ENCODE results near the gene PITPNC1. TPM values are rescaled to one million over a fixed set of nuclear protein-coding genes. Genes with fewer than 3 reads are reported as not detected.

Gene PITPNC1
- total RNA-seq, 1 experiment from 2014 or later = 35.5 TPM

- Histone ChIP-seq H3K27me3 (replicated peaks; ENCODE audit: insufficient read depth, low read depth, low read length, poor library complexity) (no peaks in the 10 kb centered on the region), H3K4me3 (ENCODE audit: low read depth, low read length, poor library complexity, severe bottlenecking) (no peak overlapping the region), H3K36me3 (ENCODE audit: insufficient read depth, low read length, poor library complexity, severe bottlenecking) (peaks cover 3% of the 10 kb centered on the region), H3K4me1 (ENCODE audit: insufficient read depth, low read length, poor library complexity, severe bottlenecking) (no peaks in the 10 kb centered on the region), H3K27ac (ENCODE audit: low read depth, low read length, poor library complexity, severe bottlenecking) (no peak overlapping the region), H3K9me3 (ENCODE audit: low read depth, low read length, poor library complexity, severe bottlenecking) (peaks cover 7% of the 10 kb centered on the region)
- intact Hi-C loops (cut with micrococcal nuclease; ENCODE audit: unreplicated experiment) = no loop called here
- ChIA-PET CTCF (no interaction called here), POLR2A (ENCODE audit: low non-redundant PET) (no interaction called here)
- no TSS peak for BruUV-seq (replicated peaks)
- no peak for DNase-seq (ENCODE audit: low spot score)
- no peak for TF ChIP-seq EZH2 (IDR thresholded peaks at IDR 0.05; ENCODE audit: borderline replicate concordance, low read depth, low read length, poor library complexity, severe bottlenecking)
- TF ChIP-seq, protein P1, sequence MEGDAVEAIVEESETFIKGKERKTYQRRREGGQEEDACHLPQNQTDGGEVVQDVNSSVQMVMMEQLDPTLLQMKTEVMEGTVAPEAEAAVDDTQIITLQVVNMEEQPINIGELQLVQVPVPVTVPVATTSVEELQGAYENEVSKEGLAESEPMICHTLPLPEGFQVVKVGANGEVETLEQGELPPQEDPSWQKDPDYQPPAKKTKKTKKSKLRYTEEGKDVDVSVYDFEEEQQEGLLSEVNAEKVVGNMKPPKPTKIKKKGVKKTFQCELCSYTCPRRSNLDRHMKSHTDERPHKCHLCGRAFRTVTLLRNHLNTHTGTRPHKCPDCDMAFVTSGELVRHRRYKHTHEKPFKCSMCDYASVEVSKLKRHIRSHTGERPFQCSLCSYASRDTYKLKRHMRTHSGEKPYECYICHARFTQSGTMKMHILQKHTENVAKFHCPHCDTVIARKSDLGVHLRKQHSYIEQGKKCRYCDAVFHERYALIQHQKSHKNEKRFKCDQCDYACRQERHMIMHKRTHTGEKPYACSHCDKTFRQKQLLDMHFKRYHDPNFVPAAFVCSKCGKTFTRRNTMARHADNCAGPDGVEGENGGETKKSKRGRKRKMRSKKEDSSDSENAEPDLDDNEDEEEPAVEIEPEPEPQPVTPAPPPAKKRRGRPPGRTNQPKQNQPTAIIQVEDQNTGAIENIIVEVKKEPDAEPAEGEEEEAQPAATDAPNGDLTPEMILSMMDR (conservative IDR thresholded peaks at IDR 0.05; ENCODE audit: low read depth, low read length) = no peak
Measured at GRCh38 chr17:67461876-67462275, 84.8 kb downstream of the PITPNC1 start.

GRCh38 chr17:67466251-67466796 lies 89.2 kb downstream of the PITPNC1 start:
- TF ChIP-seq EZH2 (IDR thresholded peaks at IDR 0.05; ENCODE audit: borderline replicate concordance, low read depth, low read length, poor library complexity, severe bottlenecking) = no peak
- TF ChIP-seq, protein P1 (conservative IDR thresholded peaks at IDR 0.05; ENCODE audit: low read depth, low read length) = no peak
- Histone ChIP-seq H3K4me1 (ENCODE audit: insufficient read depth, low read length, poor library complexity, severe bottlenecking) (peaks cover 25% of the 10 kb centered on the region), H3K36me3 (ENCODE audit: insufficient read depth, low read length, poor library complexity, severe bottlenecking) (no peaks in the 10 kb centered on the region), H3K9me3 (ENCODE audit: low read depth, low read length, poor library complexity, severe bottlenecking) (no peaks in the 10 kb centered on the region), H3K4me3 (ENCODE audit: low read depth, low read length, poor library complexity, severe bottlenecking) (no peak overlapping the region), H3K27ac (ENCODE audit: low read depth, low read length, poor library complexity, severe bottlenecking) (no peak overlapping the region), H3K27me3 (replicated peaks; ENCODE audit: insufficient read depth, low read depth, low read length, poor library complexity) (no peaks in the 10 kb centered on the region)
- intact Hi-C loops (cut with micrococcal nuclease; ENCODE audit: unreplicated experiment) = no loop called here
- DNase-seq (ENCODE audit: low spot score) = no peak
- POLR2A ChIA-PET (ENCODE audit: low non-redundant PET) = interaction anchor here (0.7 kb wide), 1 partner anchor 1001 kb away, joined by 10 read pairs; no protein-coding TSS in a partner anchor
- BruUV-seq (replicated peaks) = no TSS peak
- CTCF ChIA-PET = interaction anchor here (0.7 kb wide), 1 partner anchor 24 kb away, joined by 4 read pairs; no protein-coding TSS in a partner anchor

DNA sequence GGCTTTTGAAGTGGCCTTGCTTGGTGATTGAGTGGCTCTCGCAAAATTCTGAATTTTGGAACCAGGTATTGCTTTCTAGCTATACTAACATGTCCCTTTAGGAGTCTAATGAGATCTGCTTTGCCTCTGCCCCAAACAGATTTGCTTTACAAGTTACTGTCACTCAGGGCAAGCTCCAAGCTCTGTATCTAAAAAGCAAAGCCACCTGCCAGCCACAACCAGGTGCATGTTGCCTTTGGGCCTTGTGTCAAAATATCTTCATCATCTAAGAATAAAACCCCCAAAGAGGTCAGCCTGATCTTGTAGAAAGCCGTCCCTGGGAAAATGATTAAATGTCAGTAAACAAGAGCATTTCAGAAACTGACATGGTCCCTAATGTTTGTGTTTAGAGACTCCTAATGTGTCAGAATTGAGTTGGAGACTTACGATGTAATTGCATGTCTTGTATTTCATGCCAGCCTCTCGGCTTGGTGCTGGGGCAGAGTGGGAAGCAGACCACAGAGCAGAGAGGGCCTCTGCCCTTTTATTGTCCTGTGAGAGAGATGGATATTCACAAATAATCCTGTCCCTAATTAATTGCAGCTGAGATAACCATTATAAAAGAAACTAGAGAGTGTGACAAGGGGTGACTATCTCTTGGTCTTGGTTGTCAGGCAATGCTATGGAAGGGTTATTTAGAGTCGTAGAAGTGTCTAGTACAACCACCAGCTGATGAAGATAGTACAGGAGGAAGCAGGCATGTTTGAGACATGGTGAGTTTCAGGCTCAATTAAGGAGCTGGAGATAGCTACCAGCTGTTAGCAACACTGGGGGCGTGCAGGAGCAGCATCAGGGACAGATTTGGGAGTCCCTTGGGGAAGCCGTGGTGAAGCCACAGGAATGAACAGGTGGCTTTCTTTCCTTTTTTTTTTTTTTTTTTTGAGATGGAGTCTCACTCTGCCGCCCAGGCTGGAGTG lies 90.7 kb downstream of the PITPNC1 start:
- H3K27ac ChIP-seq (ENCODE audit: low read depth, low read length, poor library complexity, severe bottlenecking) = peak overlapping the region; percentile 53
- ChIA-PET CTCF (no interaction called here), POLR2A (ENCODE audit: low non-redundant PET) (no interaction called here)
- no peak overlapping the region for H3K4me3 ChIP-seq (ENCODE audit: low read depth, low read length, poor library complexity, severe bottlenecking)
- no peaks in the 10 kb centered on the region for H3K9me3 ChIP-seq (ENCODE audit: low read depth, low read length, poor library complexity, severe bottlenecking)
- H3K4me1 ChIP-seq (ENCODE audit: insufficient read depth, low read length, poor library complexity, severe bottlenecking) = peaks cover 25% of the 10 kb centered on the region
- intact Hi-C loops (cut with micrococcal nuclease; ENCODE audit: unreplicated experiment) = no loop called here
- H3K36me3 ChIP-seq (ENCODE audit: insufficient read depth, low read length, poor library complexity, severe bottlenecking) = no peaks in the 10 kb centered on the region
- BruUV-seq (replicated peaks) = no TSS peak
- peak; percentile 69 for DNase-seq (ENCODE audit: low spot score)
- TF ChIP-seq EZH2 (IDR thresholded peaks at IDR 0.05; ENCODE audit: borderline replicate concordance, low read depth, low read length, poor library complexity, severe bottlenecking) = no peak
- no peaks in the 10 kb centered on the region for H3K27me3 ChIP-seq (replicated peaks; ENCODE audit: insufficient read depth, low read depth, low read length, poor library complexity)

All from A673 (cell line).